HepG2 (cell line): Measurements from ENCODE around the gene DDT. TPM values are rescaled to one million over a fixed set of nuclear protein-coding genes. Genes with fewer than 3 reads are reported as not detected.

ENCODE experiments used
- CEBPZ ChIP-seq: IDR thresholded peaks from 2 replicates; pipeline ENCODE4 v1.6.1; 2012; ENCODE audit warnings: low read length, improper control_type of control experiment
- CHCHD3 ChIP-seq: sonication (generic); formaldehyde crosslinking; IDR thresholded peaks from 2 replicates; pipeline ENCODE4 v1.8.0; 2022; ENCODE audit warnings: mild to moderate bottlenecking, missing genetic modification reagents, moderate library complexity
- GTF2F1 ChIP-seq: fragments of 150-350 bp; IDR thresholded peaks from 2 replicates; pipeline ENCODE4 v1.6.1; 2014; ENCODE audit warnings: low read length
- JARID2 ChIP-seq: sonication (generic); formaldehyde crosslinking; IDR thresholded peaks from 2 replicates; pipeline ENCODE4 v1.8.1; 2023; ENCODE audit warnings: missing genetic modification reagents, inconsistent platforms; ENCODE audit not compliant: insufficient replicate concordance
- MBD4 ChIP-seq: IDR thresholded peaks from 2 replicates; pipeline ENCODE4 v1.6.1; 2012; ENCODE audit warnings: low read length, inconsistent platforms, borderline replicate concordance
- NR2F6 ChIP-seq, 2 experiments: IDR thresholded peaks; 2 replicates each; pipeline ENCODE4 v1.6.1; 2016; ENCODE audit warnings: antibody characterized with exemption in 1 of 2, mild to moderate bottlenecking in 1 of 2
- RAD21 ChIP-seq: fragments of 450-650 bp; formaldehyde crosslinking; IDR thresholded peaks from 2 replicates; pipeline ENCODE4 v1.5.0; 2020; ENCODE audit warnings: mild to moderate bottlenecking
- SRSF4 ChIP-seq: fragments of 200-400 bp; formaldehyde crosslinking; IDR thresholded peaks from one replicate; pipeline ENCODE4 v1.6.1; 2018; ENCODE audit warnings: mild to moderate bottlenecking, low read depth, low read length, moderate library complexity; ENCODE audit not compliant: poor library complexity, severe bottlenecking
- TAF15 ChIP-seq: fragments of 200-400 bp; formaldehyde crosslinking; IDR thresholded peaks from one replicate; pipeline ENCODE4 v1.6.1; 2018; ENCODE audit warnings: mild to moderate bottlenecking, low read depth, low read length; ENCODE audit not compliant: poor library complexity, severe bottlenecking
- TCF7 ChIP-seq: sonication (generic); IDR thresholded peaks from 2 replicates; pipeline ENCODE4 v1.6.1; 2016; ENCODE audit warnings: antibody characterized with exemption, low read depth
- TFAP4 ChIP-seq: sonication (generic); IDR thresholded peaks from 2 replicates; pipeline ENCODE4 v1.6.1; 2016; ENCODE audit warnings: low read depth, borderline replicate concordance
- THRA ChIP-seq: sonication (generic); formaldehyde crosslinking; IDR thresholded peaks from 2 replicates; pipeline ENCODE4 v1.4.0; 2020; ENCODE audit warnings: missing genetic modification reagents, borderline replicate concordance
- ZNF20 ChIP-seq: sonication (generic); formaldehyde crosslinking; IDR thresholded peaks from 2 replicates; pipeline ENCODE4 v1.4.0; 2020; ENCODE audit warnings: mild to moderate bottlenecking, moderate library complexity, missing genetic modification reagents
- ZNF672 ChIP-seq: sonication (generic); formaldehyde crosslinking; IDR thresholded peaks from 2 replicates; pipeline ENCODE4 v1.8.1; 2022; ENCODE audit warnings: missing genetic modification reagents
- ZNF7 ChIP-seq: IDR thresholded peaks from 2 replicates; pipeline ENCODE4 v1.6.1; 2016; ENCODE audit warnings: missing biosample characterization, missing genetic modification reagents
- ZNF839 ChIP-seq: sonication (generic); formaldehyde crosslinking; IDR thresholded peaks from 2 replicates; pipeline ENCODE4 v1.4.0; 2020; ENCODE audit warnings: missing genetic modification reagents, mild to moderate bottlenecking, borderline replicate concordance
- ZNF878 ChIP-seq: sonication (generic); formaldehyde crosslinking; IDR thresholded peaks from 2 replicates; pipeline ENCODE4 v1.8.1; 2023; ENCODE audit warnings: mild to moderate bottlenecking, missing genetic modification reagents, moderate library complexity
- polyA plus RNA-seq, 8 experiments: library from polyadenylated mRNA; depleted of rRNA in 3 of 8; stranded (reverse) in 7 of 8; unstranded in 1 of 8; fragments of >200 nt; fragmentation: Illumina TruSeq in 4 of 8; extraction: Trizol in 4 of 8; gene quantifications; 2 replicates each; pipeline versions ENCODE4 v1.2.1 to v1.2.3, GENCODE V29; 2011 to 2016; ENCODE audit warnings: low read depth in 4 of 8, missing spikeins in 1 of 8, mixed read lengths in 1 of 8; ENCODE audit not compliant: insufficient read depth in 1 of 8
- total RNA-seq, 5 experiments: library from RNA; depleted of rRNA; stranded (reverse); fragments of >200 nt; fragmentation: Illumina TruSeq; extraction: Trizol; gene quantifications; 2 replicates each; pipeline ENCODE4 v1.2.3, GENCODE V29; 2016; ENCODE audit warnings: low read depth in 1 of 5
- TF ChIP-seq, protein P1 (sequence below): sonication (generic); formaldehyde crosslinking; IDR thresholded peaks from 2 replicates; pipeline ENCODE4 v1.5.1; 2020; ENCODE audit warnings: missing genetic modification reagents, mild to moderate bottlenecking, borderline replicate concordance
- TF ChIP-seq, protein P2 (sequence below): sonication (generic); formaldehyde crosslinking; IDR thresholded peaks from 2 replicates; pipeline ENCODE4 v1.4.0; 2020; ENCODE audit warnings: mild to moderate bottlenecking, missing genetic modification reagents
- TF ChIP-seq, protein P3 (sequence below): sonication (generic); formaldehyde crosslinking; IDR thresholded peaks from 2 replicates; pipeline ENCODE4 v1.4.0; 2020; ENCODE audit warnings: missing genetic modification reagents; ENCODE audit errors: not compliant biosample characterization
- TF ChIP-seq, protein P4 (sequence below): sonication (generic); formaldehyde crosslinking; IDR thresholded peaks from 2 replicates; pipeline ENCODE4 v1.5.0; 2020; ENCODE audit warnings: missing genetic modification reagents, mild to moderate bottlenecking, borderline replicate concordance

Gene DDT
- total and polyA plus RNA-seq, 2 of the 13 experiments (the other 11 are each of a cell fraction or from before 2014, with no cell fraction given): 143 to 181 TPM

DNA sequence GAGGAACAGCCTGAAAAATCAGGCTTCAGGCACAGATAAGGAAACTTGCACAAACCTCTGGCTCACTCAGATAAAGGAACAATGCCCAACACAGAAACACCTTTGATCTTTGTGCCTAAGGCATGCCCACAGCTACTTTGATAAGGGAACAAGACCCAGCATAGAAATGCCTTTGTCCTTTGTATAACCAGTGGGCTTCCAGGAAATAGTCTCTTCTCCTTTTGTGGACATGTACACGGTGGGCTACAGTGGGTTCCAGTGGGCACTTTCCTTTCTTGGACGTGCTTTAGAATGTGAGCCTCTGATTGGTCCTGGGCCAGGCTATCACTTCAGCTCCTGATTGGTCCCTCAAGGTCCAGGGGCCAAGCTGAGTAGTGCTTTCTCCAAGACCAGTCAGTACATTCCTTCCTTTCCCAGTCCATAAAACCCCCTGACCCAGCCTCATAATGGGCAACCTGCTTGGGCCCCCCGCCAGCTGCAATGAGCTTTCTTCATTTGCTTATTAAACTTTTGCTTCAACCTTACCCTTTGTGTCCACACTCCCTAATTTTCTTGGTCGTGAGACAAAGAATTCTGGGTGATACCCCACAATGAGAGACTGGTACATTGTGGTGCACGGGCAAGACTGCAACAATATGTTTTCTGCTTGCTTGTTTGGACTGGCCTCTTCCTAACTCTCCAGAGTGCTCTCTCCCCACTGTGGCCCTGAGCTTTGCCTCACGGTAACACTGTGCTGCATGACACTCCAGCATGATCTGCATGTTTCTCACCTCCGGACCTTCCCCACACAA lies 35.2 kb upstream of the DDT start (continued):
- TF ChIP-seq THRA (CRISPR knock-in tag): peak; percentile 54; the same call in 1 of the 2 replicates
- TF ChIP-seq NR2F6 (IDR thresholded peaks at IDR 0.05): peak; percentile 23; the same call in 1 of the 2 replicates
- peak; percentile 45 for TF ChIP-seq NR2F6 (CRISPR knock-in tag; IDR thresholded peaks at IDR 0.05)
- no peak for TF ChIP-seq RAD21 (CRISPR knock-in tag)
- no peak for TF ChIP-seq MBD4
- TF ChIP-seq GTF2F1: no peak
- no peak; the same call in 1 of the 2 replicates for TF ChIP-seq TFAP4
- no peak for TF ChIP-seq ZNF839
- TF ChIP-seq ZNF20 (CRISPR knock-in tag): no peak
- TF ChIP-seq CHCHD3: no peak
- TF ChIP-seq CEBPZ: no peak
- TF ChIP-seq, protein P1, sequence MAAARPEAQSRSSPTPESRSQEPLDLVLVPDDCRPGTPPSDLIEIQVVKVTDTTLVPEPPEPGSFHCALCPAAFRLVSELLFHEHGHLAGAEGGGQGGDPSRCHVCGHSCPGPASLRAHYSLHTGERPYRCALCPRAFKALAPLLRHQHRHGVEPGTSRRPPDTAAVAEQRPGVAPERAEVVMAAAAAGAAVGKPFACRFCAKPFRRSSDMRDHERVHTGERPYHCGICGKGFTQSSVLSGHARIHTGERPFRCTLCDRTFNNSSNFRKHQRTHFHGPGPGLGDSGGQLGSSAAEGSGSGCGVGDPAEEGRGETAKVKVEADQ (CRISPR knock-in tag): no peak
- TF ChIP-seq, protein P2, sequence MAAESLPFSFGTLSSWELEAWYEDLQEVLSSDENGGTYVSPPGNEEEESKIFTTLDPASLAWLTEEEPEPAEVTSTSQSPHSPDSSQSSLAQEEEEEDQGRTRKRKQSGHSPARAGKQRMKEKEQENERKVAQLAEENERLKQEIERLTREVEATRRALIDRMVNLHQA (CRISPR knock-in tag): no peak
- no peak for TF ChIP-seq TAF15
- TF ChIP-seq SRSF4: no peak
- TF ChIP-seq JARID2 (CRISPR knock-in tag): no peak
- peak; percentile 88 for TF ChIP-seq TCF7
- TF ChIP-seq ZNF878: 0 out of 2 replicates have a peak, but pooled peaks have one; percentile 38
- TF ChIP-seq ZNF672 (CRISPR knock-in tag): no peak
- TF ChIP-seq, protein P3, sequence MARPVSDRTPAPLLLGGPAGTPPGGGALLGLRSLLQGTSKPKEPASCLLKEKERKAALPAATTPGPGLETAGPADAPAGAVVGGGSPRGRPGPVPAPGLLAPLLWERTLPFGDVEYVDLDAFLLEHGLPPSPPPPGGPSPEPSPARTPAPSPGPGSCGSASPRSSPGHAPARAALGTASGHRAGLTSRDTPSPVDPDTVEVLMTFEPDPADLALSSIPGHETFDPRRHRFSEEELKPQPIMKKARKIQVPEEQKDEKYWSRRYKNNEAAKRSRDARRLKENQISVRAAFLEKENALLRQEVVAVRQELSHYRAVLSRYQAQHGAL (CRISPR knock-in tag): no peak
- TF ChIP-seq, protein P4, sequence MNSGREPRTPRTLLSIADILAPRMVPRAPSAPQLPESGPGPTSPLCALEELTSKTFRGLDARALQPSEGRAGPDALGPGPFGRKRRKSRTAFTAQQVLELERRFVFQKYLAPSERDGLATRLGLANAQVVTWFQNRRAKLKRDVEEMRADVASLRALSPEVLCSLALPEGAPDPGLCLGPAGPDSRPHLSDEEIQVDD (CRISPR knock-in tag): no peak
- TF ChIP-seq ZNF7 (CRISPR knock-in tag): no peak
